Heart left ventricle (tissue), 13 donors: ENCODE data around the gene POU2AF2.

Experiments
- CTCF ChIP-seq, 12 donors: fragments of 200-600 bp; sonication (generic) in 4 of 12; IDR thresholded peaks; one replicate each; pipeline versions ENCODE4 v1.5.0 to v1.8.0; 2018 to 2022; ENCODE audit warnings: antibody characterized with exemption in 12 of 12, mild to moderate bottlenecking in 5 of 12
- POLR2A ChIP-seq, 2 donors: fragments of 450-650 bp; IDR thresholded peaks; one replicate each; pipeline ENCODE4 v1.6.1; 2017; ENCODE audit warnings: antibody characterized with exemption in 2 of 2, mild to moderate bottlenecking in 2 of 2, moderate library complexity in 2 of 2
- donor health status: ischemic (EF 13 %, LVEDD 7.1; RV severe dilation, severe dysfunction).
- donor health status: DM: no; HTN: yes; CAD: no.
- donor health status: DM: no; HTN: no; CAD: no.
- donor health status: ischemic (EF 25% LVEDD 6.9; RV normal size, moderate dysfunction).
- donor health status: ischemic (EF 25% LVEDD 5.7; RV mildly dilated, moderate dysfunction).
- donor health status: ischemic (EF 35%, LVEDD 5.7; RV mildly dilated, moderate dysfunction).
- donor health status: nonischemic (EF 11% LVEDD 7.7; RV severe dilation, severe dysfunction).
- donor health status: DM: yes; HTN: yes; CAD: no.
- donor health status: PGD.
- donor health status: ischemic (EF 29% LVEDD 5.4; RV normal size, mild dysfunction).
- donor health status: nonischemic (EF 23%, LVEDD 6.1; RV moderate dilation, normal function).

- TF ChIP-seq CTCF (IDR thresholded peaks at IDR 0.05) (no peak), POLR2A (IDR thresholded peaks at IDR 0.05) (no peak)
Measured at GRCh38 chr11:111225881-111226280, 19.6 kb upstream of the POU2AF2 start.
